Astrocyte of the spinal cord (primary cell): ENCODE data around the gene ANKRD9.
A peak's percentile ranks its signal among the peaks of the same experiment; 100 is the strongest.
"Not testable (repeated sequence)": the region's sequence is repeated elsewhere in the genome, so short reads cannot be mapped to it uniquely, and the experiment has no call there.

Source experiments
- DNase-seq: peaks from one replicate; pipeline ENCODE4 v3.0.0; 2011; ENCODE audit warnings: low read depth, low spot score
- H3K4me3 ChIP-seq: 2 replicates; pipeline ENCODE4 v1.5.1; 2011; ENCODE audit warnings: low read depth, mild to moderate bottlenecking, low read length, moderate library complexity
- CTCF ChIP-seq: IDR thresholded peaks from 2 replicates; pipeline ENCODE4 v1.5.1; 2012; ENCODE audit warnings: low read depth, mild to moderate bottlenecking, low read length, inconsistent platforms
- in situ Hi-C: cut with HindIII; loops from 2 replicates; pipeline ENCODE4 v1.10.0; 2017; ENCODE audit warnings: low sequenced_read_pairs

Gene ANKRD9

GRCh38 chr14:102551995-102552705 lies 42.6 kb upstream of the ANKRD9 start:
- DNase-seq: no peak
- no peak for TF ChIP-seq CTCF
- in situ Hi-C loops: no loop called here
- no peak overlapping the region for H3K4me3 ChIP-seq

- in situ Hi-C loops, DNase-seq, H3K4me3 ChIP-seq: not testable (repeated sequence)
Observed at GRCh38 chr14:102550927-102551401, 41.4 kb upstream of the ANKRD9 start.

GRCh38 chr14:102548616-102549240 lies 39.2 kb upstream of the ANKRD9 start:
- DNase-seq: no peak
- in situ Hi-C loops: no loop called here
- no peak overlapping the region for H3K4me3 ChIP-seq
- no peak for TF ChIP-seq CTCF

GRCh38 chr14:102545461-102546265 lies 36.1 kb upstream of the ANKRD9 start:
- peak; percentile 11 for TF ChIP-seq CTCF
- in situ Hi-C loops: no loop called here
- no peak overlapping the region for H3K4me3 ChIP-seq
- DNase-seq: no peak

GRCh38 chr14:102544747-102545460 lies 35.3 kb upstream of the ANKRD9 start:
- in situ Hi-C loops: no loop called here
- no peak overlapping the region for H3K4me3 ChIP-seq
- TF ChIP-seq CTCF: no peak
- DNase-seq: no peak

- H3K4me3 ChIP-seq: no peak overlapping the region
Observed at GRCh38 chr14:102544046-102544746, 34.6 kb upstream of the ANKRD9 start.

More at GRCh38 chr14:102544046-102544746, 34.6 kb upstream of the ANKRD9 start:
- in situ Hi-C loops: no loop called here
- TF ChIP-seq CTCF: no peak
- DNase-seq: no peak
